Nephron (organoid): ENCODE data around the gene BSCL2.
"Not testable (repeated sequence)": the region's sequence is repeated elsewhere in the genome, so short reads cannot be mapped to it uniquely, and the experiment has no call there.

Experiments used
- H3K27ac Mint-ChIP-seq, 3 experiments: 2 replicates each; pipeline ENCODE4 v1.8.0; 2020; ENCODE audit warnings: mixed read lengths in 3 of 3, mild to moderate bottlenecking in 2 of 3, moderate library complexity in 1 of 3
- H3K27me3 Mint-ChIP-seq: 2 replicates; pipeline ENCODE4 v1.8.0; 2021; ENCODE audit warnings: low read depth, mild to moderate bottlenecking, moderate library complexity, mixed read lengths
- H3K36me3 Mint-ChIP-seq: 2 replicates; pipeline ENCODE4 v1.8.0; 2020; ENCODE audit warnings: low read depth, mixed read lengths
- H3K4me1 Mint-ChIP-seq: 2 replicates; pipeline ENCODE4 v1.8.0; 2020; ENCODE audit warnings: mixed read lengths
- H3K4me3 Mint-ChIP-seq, 3 experiments: 2 replicates each; pipeline ENCODE4 v1.8.0; 2020; ENCODE audit warnings: mild to moderate bottlenecking in 3 of 3, mixed read lengths in 3 of 3, moderate library complexity in 2 of 3
- H3K9me3 Mint-ChIP-seq: 2 replicates; pipeline ENCODE4 v1.8.0; 2020; ENCODE audit warnings: mixed read lengths
- TF ChIP-seq, protein P1 (sequence below), 3 experiments: fragments of 200-600 bp; sonication (generic); IDR thresholded peaks; one replicate each; pipeline ENCODE4 v1.5.0; 2021; ENCODE audit warnings: antibody characterized with exemption in 3 of 3; ENCODE audit not compliant: unreplicated experiment in 3 of 3

BSCL2 gene

DNA sequence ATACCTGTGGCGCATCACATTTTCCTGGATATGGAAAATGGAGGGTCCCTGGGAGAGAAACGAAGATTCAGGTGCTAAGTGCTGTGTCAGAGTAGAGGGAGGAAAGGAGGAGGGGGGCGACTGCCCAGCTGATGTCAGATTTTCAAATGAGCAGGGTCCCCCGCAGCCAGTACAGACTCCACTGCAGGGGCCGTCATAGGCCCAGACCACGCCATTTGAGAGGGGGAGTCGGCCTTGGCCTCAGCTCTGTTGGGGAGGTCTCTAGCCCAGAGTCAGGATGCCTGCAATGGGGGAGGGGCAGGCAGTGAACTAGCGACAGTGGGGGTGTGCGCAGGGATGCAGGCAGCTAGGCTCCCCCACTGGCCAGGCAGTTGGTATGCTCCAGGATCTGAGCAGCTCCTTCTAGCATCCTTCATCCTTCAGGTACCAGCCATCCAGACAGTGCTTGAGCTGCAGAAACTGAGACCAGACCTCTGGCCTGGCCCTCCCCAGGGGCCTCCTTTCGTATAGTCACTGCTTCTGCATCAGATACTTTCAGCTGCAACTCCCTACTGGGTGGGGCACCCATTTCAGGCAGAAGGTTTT, at the start of gene BSCL2, which contains the start of gene GNG3:
Gene BSCL2, minus strand, starts transcription at position 148 of the 585 bp plus-strand sequence. CDS start 229 bp downstream, outside the sequence.
Gene GNG3, plus strand, starts transcription at position 400 of the 585 bp plus-strand sequence. CDS start 620 bp downstream, outside the sequence.
- Mint-ChIP-seq H3K36me3 (peaks cover 24% of the 10 kb centered on the region), H3K27ac (peak within 1 kb of the TSS; percentile 96 to 99 (median 97)), H3K4me1 (peaks cover 39% of the 10 kb centered on the region), H3K4me3 (peak within 1 kb of the TSS; percentile 83 to 91 (median 90)), H3K27me3 (no peaks in the 10 kb centered on the region), H3K9me3 (no peaks in the 10 kb centered on the region)
- TF ChIP-seq, protein P1, sequence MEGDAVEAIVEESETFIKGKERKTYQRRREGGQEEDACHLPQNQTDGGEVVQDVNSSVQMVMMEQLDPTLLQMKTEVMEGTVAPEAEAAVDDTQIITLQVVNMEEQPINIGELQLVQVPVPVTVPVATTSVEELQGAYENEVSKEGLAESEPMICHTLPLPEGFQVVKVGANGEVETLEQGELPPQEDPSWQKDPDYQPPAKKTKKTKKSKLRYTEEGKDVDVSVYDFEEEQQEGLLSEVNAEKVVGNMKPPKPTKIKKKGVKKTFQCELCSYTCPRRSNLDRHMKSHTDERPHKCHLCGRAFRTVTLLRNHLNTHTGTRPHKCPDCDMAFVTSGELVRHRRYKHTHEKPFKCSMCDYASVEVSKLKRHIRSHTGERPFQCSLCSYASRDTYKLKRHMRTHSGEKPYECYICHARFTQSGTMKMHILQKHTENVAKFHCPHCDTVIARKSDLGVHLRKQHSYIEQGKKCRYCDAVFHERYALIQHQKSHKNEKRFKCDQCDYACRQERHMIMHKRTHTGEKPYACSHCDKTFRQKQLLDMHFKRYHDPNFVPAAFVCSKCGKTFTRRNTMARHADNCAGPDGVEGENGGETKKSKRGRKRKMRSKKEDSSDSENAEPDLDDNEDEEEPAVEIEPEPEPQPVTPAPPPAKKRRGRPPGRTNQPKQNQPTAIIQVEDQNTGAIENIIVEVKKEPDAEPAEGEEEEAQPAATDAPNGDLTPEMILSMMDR (IDR thresholded peaks at IDR 0.05; ENCODE audit: unreplicated experiment in 3 of 3), result no peak

DNA sequence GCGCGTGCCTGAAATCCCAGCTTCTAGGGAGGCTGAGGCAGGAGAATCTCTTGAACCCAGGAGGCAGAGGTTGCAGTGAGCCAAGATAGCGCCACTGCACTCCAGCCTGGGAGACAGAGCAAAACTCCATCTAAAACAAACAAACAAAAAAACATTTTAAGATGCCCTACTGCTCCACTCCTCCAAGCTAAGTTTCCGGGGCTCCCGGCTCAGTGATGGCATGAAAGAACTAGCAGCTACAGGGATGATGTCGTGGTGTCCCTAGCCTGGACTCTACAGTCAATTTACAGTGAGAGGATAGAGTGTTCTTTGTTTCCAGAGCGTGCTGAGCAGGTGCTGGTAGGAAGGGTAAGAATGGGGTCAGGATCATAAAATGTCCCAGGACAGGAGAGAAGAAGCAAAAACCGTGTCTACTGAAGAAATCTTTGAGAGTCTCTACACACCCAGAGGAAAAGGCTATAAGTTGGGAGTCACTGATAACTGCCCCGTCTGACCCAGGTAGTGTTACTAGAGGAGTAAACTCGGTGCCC, 47.9 kb upstream of the BSCL2 start:
- Mint-ChIP-seq H3K9me3 (no peaks in the 10 kb centered on the region), H3K27me3 (no peaks in the 10 kb centered on the region), H3K4me1 (peaks cover 10% of the 10 kb centered on the region), H3K27ac (peak overlapping the region; percentile 27 to 70 (median 54)), H3K36me3 (peaks cover 10% of the 10 kb centered on the region), H3K4me3 (peak overlapping the region; percentile 61 to 81 (median 78))
- TF ChIP-seq, protein P1 (IDR thresholded peaks at IDR 0.05; ENCODE audit: unreplicated experiment in 3 of 3), result no peak

DNA sequence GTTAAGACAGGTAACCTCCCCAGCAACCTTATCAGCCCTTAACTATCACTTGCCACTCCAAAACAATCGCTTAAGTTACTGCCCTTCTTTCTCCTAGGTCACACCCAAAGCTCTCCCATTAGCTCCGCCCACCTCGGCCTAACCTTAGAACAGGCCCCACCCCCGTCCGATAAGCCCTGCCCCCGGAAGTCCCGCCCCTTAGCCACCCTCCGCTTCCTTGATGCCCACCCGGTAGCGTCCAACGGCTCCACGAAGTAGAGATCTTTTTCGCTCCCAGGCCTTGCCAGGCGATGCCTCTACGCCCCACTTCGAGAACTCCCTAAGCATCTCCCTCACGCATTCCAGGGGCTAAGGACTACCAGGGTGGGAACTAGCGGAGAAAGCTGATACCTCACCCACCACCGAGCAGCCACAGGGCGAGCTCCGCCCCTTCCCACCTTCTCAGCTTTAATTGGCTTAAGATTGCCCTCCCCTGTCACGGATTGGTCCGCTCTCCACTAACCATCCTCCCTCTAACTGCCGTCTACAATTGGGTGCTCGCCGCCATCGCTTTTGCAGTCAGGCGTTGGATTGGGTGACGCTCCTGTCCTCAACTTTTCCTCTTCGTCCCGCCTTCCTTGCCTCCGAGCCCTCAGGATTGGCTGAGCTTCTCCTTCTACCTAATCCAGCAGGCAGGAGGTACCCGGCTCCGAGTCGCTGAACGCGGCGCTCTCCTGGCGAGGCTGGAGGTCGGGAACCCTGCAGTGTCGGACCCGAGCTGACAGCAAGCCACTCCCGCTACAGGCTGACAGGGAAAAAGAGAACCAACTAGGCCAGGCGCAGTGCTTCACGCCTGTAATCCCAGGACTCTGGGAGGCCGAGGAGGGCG, 46.7 kb upstream of the BSCL2 start, which contains the start of gene ZBTB3:
Gene ZBTB3, minus strand, starts transcription at position 425 of the 868 bp plus-strand sequence. CDS start 496 bp downstream, outside the sequence.
- TF ChIP-seq, protein P1 (IDR thresholded peaks at IDR 0.05; ENCODE audit: unreplicated experiment in 3 of 3), result no peak
- peaks cover 10% of the 10 kb centered on the region for H3K4me1 Mint-ChIP-seq
- H3K36me3 Mint-ChIP-seq, result peaks cover 14% of the 10 kb centered on the region
- H3K4me3 Mint-ChIP-seq, result peak within 1 kb of the TSS; percentile 87 to 97 (median 94)
- H3K27me3 Mint-ChIP-seq, result no peaks in the 10 kb centered on the region
- H3K9me3 Mint-ChIP-seq, result no peaks in the 10 kb centered on the region
- peak within 1 kb of the TSS; percentile 91 to 98 (median 97) for H3K27ac Mint-ChIP-seq

DNA sequence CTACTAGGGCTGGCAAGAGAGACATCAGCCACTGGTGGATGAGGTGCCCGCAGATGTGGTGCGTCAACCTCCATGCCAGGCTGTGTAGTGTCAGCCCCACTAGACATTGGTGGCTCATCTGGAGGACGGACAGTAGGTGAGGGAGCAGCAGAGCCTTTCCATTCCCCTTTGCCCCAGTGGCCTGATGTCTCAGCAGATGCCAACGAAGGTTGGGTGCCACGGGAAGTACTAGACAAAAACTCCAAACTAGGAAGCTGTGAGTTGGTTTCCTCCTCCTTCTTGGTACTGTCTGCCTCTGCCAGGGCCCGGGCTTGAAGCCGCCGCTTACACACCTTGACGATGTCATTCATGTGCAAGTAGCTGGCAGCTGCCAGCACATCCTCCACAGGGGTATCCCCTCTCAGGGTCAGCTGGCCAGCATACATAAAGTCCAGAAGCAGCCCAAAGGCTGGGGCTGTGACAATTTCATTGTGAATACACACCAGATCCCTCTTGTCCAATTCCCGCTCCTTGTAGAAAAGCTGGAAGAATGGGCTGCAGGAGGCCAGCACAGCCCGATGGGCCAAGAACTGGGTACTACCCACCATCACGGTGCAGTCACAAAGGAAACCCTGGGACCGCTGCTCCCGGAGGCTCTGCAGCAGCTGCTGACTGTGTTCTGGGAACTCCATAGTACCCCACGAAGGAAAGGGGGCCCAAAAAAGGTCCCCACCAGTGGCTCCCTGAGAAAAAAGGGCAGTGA, 45.9 kb upstream of the BSCL2 start:
- peaks cover 10% of the 10 kb centered on the region for H3K4me1 Mint-ChIP-seq
- TF ChIP-seq, protein P1 (IDR thresholded peaks at IDR 0.05; ENCODE audit: unreplicated experiment in 3 of 3), result no peak
- H3K27me3 Mint-ChIP-seq, result no peaks in the 10 kb centered on the region
- H3K4me3 Mint-ChIP-seq, result peak overlapping the region; percentile 87 to 97 (median 94)
- H3K9me3 Mint-ChIP-seq, result no peaks in the 10 kb centered on the region
- H3K36me3 Mint-ChIP-seq, result peaks cover 16% of the 10 kb centered on the region
- H3K27ac Mint-ChIP-seq, result peak overlapping the region; percentile 91 to 98 (median 97)

DNA sequence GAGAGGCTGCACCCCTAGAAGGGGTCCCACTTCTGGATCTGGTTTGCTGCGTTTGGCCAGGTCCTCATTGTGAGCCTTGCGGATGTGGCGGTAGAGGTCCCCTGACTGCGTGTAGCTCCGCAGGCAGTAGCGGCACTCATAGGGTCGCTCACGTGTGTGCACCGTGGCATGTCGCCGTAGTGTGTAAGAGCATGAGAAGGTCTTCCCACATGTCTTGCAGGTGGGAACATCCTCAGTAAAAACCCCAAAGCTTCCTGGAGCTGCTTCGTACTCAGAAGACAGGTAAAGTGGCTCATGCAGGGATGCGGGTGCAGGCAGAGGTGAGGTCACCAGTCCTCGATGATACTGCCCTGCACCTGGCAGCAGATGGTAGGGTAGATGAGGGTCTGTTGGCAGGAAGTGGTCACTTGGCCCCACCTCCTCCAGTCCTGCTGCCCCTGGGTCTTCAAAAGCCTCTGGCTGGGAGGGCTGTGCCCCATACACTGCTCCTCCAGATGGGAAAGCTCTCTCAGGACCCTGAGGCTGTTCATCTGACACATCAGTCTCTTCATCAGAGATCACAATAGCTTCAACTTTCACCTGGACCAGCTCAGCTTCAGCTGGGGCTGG, 45.1 kb upstream of the BSCL2 start:
- Mint-ChIP-seq H3K4me1 (peaks cover 10% of the 10 kb centered on the region), H3K9me3 (no peaks in the 10 kb centered on the region), H3K27me3 (no peaks in the 10 kb centered on the region), H3K27ac (peak overlapping the region in 2 of 3 experiments; percentile 26 to 76), H3K36me3 (peaks cover 16% of the 10 kb centered on the region), H3K4me3 (peak overlapping the region; percentile 64 to 97 (median 68))
- TF ChIP-seq, protein P1 (IDR thresholded peaks at IDR 0.05; ENCODE audit: unreplicated experiment in 3 of 3), result no peak

DNA sequence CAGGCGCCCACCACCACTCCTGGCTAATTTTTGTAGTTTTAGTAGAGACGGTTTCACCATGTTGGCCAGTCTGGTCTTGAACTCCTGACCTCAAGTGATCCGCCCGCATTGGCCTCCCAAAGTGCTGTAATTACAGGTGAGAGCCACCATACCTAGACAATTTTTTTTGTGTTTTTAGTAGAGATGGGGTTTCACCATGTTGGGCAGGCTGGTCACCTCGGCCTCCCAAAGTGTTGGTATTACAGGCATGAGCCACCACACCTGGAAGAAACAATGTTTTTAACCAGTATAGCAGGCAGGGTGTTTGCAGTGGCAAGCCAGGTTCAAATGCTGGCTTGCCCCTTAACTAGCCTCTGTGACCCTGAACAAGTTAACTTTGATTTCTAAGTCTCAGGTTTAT, 42.7 kb upstream of the BSCL2 start:
- H3K4me1 Mint-ChIP-seq, H3K27me3 Mint-ChIP-seq, H3K9me3 Mint-ChIP-seq, H3K4me3 Mint-ChIP-seq, H3K27ac Mint-ChIP-seq: not testable (repeated sequence)
- H3K36me3 Mint-ChIP-seq, result peaks cover 16% of the 10 kb centered on the region
